Measurements from ENCODE around the gene C1QL2.
A peak's percentile ranks its signal among the peaks of the same experiment; 100 is the strongest.

C1QL2 gene

GRCh38 chr2:119147776-119148715 lies 10.5 kb downstream of the C1QL2 start:
- no peak for FAIRE-seq
- no peak for DNase-seq (ENCODE audit: extremely low spot score, insufficient read length, low read depth)

- no peak for FAIRE-seq
- no peak for DNase-seq (ENCODE audit: extremely low spot score, insufficient read length, low read depth)
These were observed 13.7 kb downstream of the C1QL2 start for GRCh38 chr2:119144806-119145205.

GRCh38 chr2:119142824-119143223 lies 15.7 kb downstream of the C1QL2 start:
- DNase-seq (ENCODE audit: extremely low spot score, insufficient read length, low read depth) (no peak), FAIRE-seq (no peak)

- DNase-seq (ENCODE audit: extremely low spot score, insufficient read length, low read depth) (no peak), FAIRE-seq (no peak)
These were observed 21.0 kb downstream of the C1QL2 start for GRCh38 chr2:119137502-119137901.

- no peak for FAIRE-seq
- DNase-seq (ENCODE audit: extremely low spot score, insufficient read length, low read depth) = no peak
These were observed 21.7 kb downstream of the C1QL2 start for GRCh38 chr2:119136872-119137271.

GRCh38 chr2:119136093-119136492 lies 22.5 kb downstream of the C1QL2 start:
- FAIRE-seq (no peak), DNase-seq (ENCODE audit: extremely low spot score, insufficient read length, low read depth) (no peak)

GRCh38 chr2:119134775-119135174 lies 23.8 kb downstream of the C1QL2 start:
- FAIRE-seq = no peak

GRCh38 chr2:119126650-119127049 lies 31.9 kb downstream of the C1QL2 start:
- peak; percentile 20 for DNase-seq (ENCODE audit: extremely low spot score, insufficient read length, low read depth)

More at GRCh38 chr2:119134775-119135174, 23.8 kb downstream of the C1QL2 start:
- no peak for DNase-seq (ENCODE audit: extremely low spot score, insufficient read length, low read depth)

GRCh38 chr2:119123389-119123788 lies 35.2 kb downstream of the C1QL2 start:
- no peak for DNase-seq (ENCODE audit: extremely low spot score, insufficient read length, low read depth)
- FAIRE-seq = no peak

More at GRCh38 chr2:119126650-119127049, 31.9 kb downstream of the C1QL2 start:
- no peak for FAIRE-seq

GRCh38 chr2:119122663-119123062 lies 35.9 kb downstream of the C1QL2 start:
- FAIRE-seq (no peak), DNase-seq (ENCODE audit: extremely low spot score, insufficient read length, low read depth) (no peak)

GRCh38 chr2:119119999-119120756 lies 38.4 kb downstream of the C1QL2 start:
- DNase-seq (ENCODE audit: extremely low spot score, insufficient read length, low read depth) = no peak
- no peak for FAIRE-seq

GRCh38 chr2:119119076-119119785 lies 39.3 kb downstream of the C1QL2 start:
- DNase-seq (ENCODE audit: extremely low spot score, insufficient read length, low read depth) (no peak), FAIRE-seq (no peak)

GRCh38 chr2:119117891-119118882 lies 40.4 kb downstream of the C1QL2 start:
- FAIRE-seq = no peak
- no peak for DNase-seq (ENCODE audit: extremely low spot score, insufficient read length, low read depth)

- no peak for FAIRE-seq
- DNase-seq (ENCODE audit: extremely low spot score, insufficient read length, low read depth) = no peak
These were observed 41.1 kb downstream of the C1QL2 start for GRCh38 chr2:119117408-119117807.

- FAIRE-seq = no peak
- no peak for DNase-seq (ENCODE audit: extremely low spot score, insufficient read length, low read depth)
These were observed 41.9 kb downstream of the C1QL2 start for GRCh38 chr2:119116411-119117295.

GRCh38 chr2:119114266-119114665 lies 44.3 kb downstream of the C1QL2 start:
- DNase-seq (ENCODE audit: extremely low spot score, insufficient read length, low read depth) (no peak), FAIRE-seq (no peak)

- FAIRE-seq (no peak), DNase-seq (ENCODE audit: extremely low spot score, insufficient read length, low read depth) (no peak)
These were observed 45.1 kb downstream of the C1QL2 start for GRCh38 chr2:119113489-119113770.

- DNase-seq (ENCODE audit: extremely low spot score, insufficient read length, low read depth) (no peak), FAIRE-seq (no peak)
These were observed 45.6 kb downstream of the C1QL2 start for GRCh38 chr2:119112770-119113488.
